Measurements from ENCODE around the gene PIP4P1. TPM values are rescaled to one million over a fixed set of nuclear protein-coding genes. Genes with fewer than 3 reads are reported as not detected.

Gene PIP4P1
- total RNA-seq, 4 donors from 2014 or later = 11.8 to 29.7 (median 23.9) TPM

DNA sequence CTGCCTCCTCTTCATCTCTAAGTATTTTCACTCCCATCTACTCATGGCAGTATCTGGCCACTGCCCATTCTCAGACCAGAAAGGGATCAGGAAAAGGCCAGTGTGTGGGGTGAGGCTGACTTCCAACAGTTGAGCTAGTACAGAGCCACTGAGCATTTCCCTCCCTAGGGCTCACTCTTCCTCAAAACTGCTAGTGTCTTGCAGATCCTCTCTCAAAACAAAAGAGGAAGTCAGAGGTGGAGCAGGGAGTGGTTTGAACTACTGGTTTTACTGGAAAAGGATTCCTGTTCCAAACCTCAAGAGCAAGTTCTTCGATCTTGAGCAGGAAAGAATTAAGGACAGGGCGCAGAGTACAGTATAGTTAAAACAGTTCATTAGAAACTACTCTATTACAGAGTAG lies 32.4 kb upstream of the PIP4P1 start:
- WGBS, 2 donors = 40 to 79% methylated on average over 2 of the region's 2 CpGs
- Histone ChIP-seq H3K36me3 (no peaks in the 10 kb centered on the region), H3K4me3 (no peak overlapping the region), H3K27ac (no peak overlapping the region), H3K4me1 (peaks cover 0 to 8% (median 0%) of the 10 kb centered on the region in 4 donors), H3K27me3 (no peaks in the 10 kb centered on the region), H3K9me3 (no peaks in the 10 kb centered on the region)
- DNase-seq (ENCODE audit: low spot score in 2 of 2) = no peak
- TF ChIP-seq EP300 (IDR thresholded peaks at IDR 0.05) = peak in 1 of 2 donors; percentile 44
- TF ChIP-seq POLR2A (IDR thresholded peaks at IDR 0.05) = no peak
- TF ChIP-seq, protein P1, sequence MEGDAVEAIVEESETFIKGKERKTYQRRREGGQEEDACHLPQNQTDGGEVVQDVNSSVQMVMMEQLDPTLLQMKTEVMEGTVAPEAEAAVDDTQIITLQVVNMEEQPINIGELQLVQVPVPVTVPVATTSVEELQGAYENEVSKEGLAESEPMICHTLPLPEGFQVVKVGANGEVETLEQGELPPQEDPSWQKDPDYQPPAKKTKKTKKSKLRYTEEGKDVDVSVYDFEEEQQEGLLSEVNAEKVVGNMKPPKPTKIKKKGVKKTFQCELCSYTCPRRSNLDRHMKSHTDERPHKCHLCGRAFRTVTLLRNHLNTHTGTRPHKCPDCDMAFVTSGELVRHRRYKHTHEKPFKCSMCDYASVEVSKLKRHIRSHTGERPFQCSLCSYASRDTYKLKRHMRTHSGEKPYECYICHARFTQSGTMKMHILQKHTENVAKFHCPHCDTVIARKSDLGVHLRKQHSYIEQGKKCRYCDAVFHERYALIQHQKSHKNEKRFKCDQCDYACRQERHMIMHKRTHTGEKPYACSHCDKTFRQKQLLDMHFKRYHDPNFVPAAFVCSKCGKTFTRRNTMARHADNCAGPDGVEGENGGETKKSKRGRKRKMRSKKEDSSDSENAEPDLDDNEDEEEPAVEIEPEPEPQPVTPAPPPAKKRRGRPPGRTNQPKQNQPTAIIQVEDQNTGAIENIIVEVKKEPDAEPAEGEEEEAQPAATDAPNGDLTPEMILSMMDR (IDR thresholded peaks at IDR 0.05) = no peak

GRCh38 chr14:20492486-20492885 lies 31.3 kb upstream of the PIP4P1 start:
- Histone ChIP-seq H3K9me3 (no peaks in the 10 kb centered on the region), H3K27ac (no peak overlapping the region), H3K36me3 (no peaks in the 10 kb centered on the region), H3K27me3 (no peaks in the 10 kb centered on the region), H3K4me1 (peaks cover 0 to 8% (median 0%) of the 10 kb centered on the region in 4 donors), H3K4me3 (no peak overlapping the region)
- no peak for DNase-seq (ENCODE audit: low spot score in 2 of 2)
- WGBS, 2 donors = 94 to 96% methylated on average over 4 of the region's 4 CpGs
- TF ChIP-seq POLR2A (IDR thresholded peaks at IDR 0.05) (no peak), EP300 (IDR thresholded peaks at IDR 0.05) (no peak)
- TF ChIP-seq, protein P1 (IDR thresholded peaks at IDR 0.05) = no peak

DNA sequence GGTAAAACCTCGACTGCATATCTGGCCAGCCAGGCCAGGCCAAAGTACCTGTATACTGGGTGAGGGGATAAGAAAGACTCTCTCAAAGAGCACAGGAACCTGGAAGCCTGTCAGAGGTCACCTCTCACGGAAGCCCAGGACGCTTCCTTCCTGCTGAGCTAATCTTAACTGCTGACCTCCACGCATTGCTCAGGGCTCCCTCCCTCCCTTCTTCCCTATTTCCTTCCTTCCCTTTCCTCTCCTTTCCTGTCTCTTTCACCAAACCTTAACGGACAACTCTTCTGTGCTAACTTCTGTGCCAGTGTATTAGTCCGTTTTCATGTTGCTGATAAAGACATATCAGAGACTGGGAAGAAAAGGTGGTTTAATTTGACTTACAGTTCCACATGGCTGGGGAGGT lies 29.3 kb upstream of the PIP4P1 start:
- TF ChIP-seq, protein P1 (IDR thresholded peaks at IDR 0.05) = no peak
- TF ChIP-seq POLR2A (IDR thresholded peaks at IDR 0.05) (no peak), EP300 (IDR thresholded peaks at IDR 0.05) (no peak)
- Histone ChIP-seq H3K9me3 (no peaks in the 10 kb centered on the region), H3K4me3 (no peak overlapping the region), H3K36me3 (no peaks in the 10 kb centered on the region), H3K4me1 (peaks cover 0 to 8% (median 0%) of the 10 kb centered on the region in 4 donors), H3K27ac (no peak overlapping the region), H3K27me3 (no peaks in the 10 kb centered on the region)
- no peak for DNase-seq (ENCODE audit: low spot score in 2 of 2)
- WGBS, 2 donors = 45 to 57% methylated on average over 6 of the region's 6 CpGs

GRCh38 chr14:20489093-20489994 lies 28.1 kb upstream of the PIP4P1 start:
- Histone ChIP-seq H3K9me3 (no peaks in the 10 kb centered on the region), H3K4me1 (peaks cover 0 to 8% (median 0%) of the 10 kb centered on the region in 4 donors), H3K4me3 (no peak overlapping the region), H3K27me3 (no peaks in the 10 kb centered on the region), H3K27ac (no peak overlapping the region), H3K36me3 (no peaks in the 10 kb centered on the region)
- DNase-seq (ENCODE audit: low spot score in 2 of 2) = no peak
- TF ChIP-seq POLR2A (IDR thresholded peaks at IDR 0.05) (no peak), EP300 (IDR thresholded peaks at IDR 0.05) (no peak)
- TF ChIP-seq, protein P1 (IDR thresholded peaks at IDR 0.05) = no peak
- WGBS, 2 donors = 31 to 39% methylated on average over 6 of the region's 6 CpGs

DNA sequence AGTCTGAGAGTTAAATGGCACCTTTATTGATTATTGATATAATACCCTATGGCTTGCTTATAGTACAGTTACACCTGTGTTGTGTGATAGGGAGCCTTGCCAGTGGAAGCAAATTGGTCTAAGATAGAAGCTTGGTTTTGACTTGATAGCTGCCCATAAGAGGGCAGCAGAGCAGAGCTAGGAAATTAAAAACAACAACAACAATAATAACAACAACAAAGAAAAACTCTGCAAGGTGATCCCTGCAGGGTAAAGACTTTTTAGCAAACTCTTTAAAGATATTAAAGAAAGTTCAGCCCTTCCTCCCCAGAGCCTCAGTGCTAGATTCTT lies 26.1 kb upstream of the PIP4P1 start:
- Histone ChIP-seq H3K4me3 (no peak overlapping the region), H3K36me3 (no peaks in the 10 kb centered on the region), H3K4me1 (peaks cover 0 to 8% (median 0%) of the 10 kb centered on the region in 4 donors), H3K27me3 (no peaks in the 10 kb centered on the region), H3K27ac (no peak overlapping the region), H3K9me3 (no peaks in the 10 kb centered on the region)
- no peak for DNase-seq (ENCODE audit: low spot score in 2 of 2)
- TF ChIP-seq, protein P1 (IDR thresholded peaks at IDR 0.05) = no peak
- TF ChIP-seq EP300 (IDR thresholded peaks at IDR 0.05) (no peak), POLR2A (IDR thresholded peaks at IDR 0.05) (no peak)

All from tibial nerve (tissue), 4 donors.